NOMO-1 treated with dmso at 0.1 percent for 144 hours (cell line): ENCODE results near the gene GAPDHS.

Source experiments
- DNase-seq: peaks from one replicate; lab custom pipeline; 2025; ENCODE audit not compliant: unreplicated experiment; lab: John Stamatoyannopoulos, UW

The GAPDHS gene

DNA sequence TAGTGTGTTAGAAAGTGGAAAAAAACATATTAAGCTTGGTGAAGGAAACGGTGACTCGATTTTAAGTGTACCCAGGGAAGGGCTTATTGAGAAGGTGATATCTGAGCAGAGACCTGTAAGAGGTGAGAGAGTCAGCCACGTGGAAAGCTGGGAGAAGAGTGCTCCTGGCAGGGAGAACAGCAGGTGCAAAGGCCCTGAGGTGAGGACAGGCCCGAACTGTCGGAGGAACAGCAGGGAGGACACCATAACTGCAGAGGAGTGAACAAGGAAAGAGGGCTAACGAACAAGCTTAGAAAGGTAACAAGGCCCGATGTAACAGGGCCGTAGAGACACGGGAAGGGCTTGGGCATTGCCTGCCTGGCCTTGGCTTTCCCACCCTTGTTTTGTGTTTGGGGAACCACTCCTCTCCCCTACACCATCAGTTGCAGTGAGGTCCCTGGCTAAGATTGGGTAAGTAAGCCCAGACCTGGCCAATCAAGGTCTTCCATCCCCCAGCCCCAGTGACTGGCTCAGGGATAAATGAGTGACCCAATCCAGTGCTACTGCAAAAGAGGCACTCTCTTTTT lies 22.9 kb downstream of the GAPDHS start:
- no peak for DNase-seq

DNA sequence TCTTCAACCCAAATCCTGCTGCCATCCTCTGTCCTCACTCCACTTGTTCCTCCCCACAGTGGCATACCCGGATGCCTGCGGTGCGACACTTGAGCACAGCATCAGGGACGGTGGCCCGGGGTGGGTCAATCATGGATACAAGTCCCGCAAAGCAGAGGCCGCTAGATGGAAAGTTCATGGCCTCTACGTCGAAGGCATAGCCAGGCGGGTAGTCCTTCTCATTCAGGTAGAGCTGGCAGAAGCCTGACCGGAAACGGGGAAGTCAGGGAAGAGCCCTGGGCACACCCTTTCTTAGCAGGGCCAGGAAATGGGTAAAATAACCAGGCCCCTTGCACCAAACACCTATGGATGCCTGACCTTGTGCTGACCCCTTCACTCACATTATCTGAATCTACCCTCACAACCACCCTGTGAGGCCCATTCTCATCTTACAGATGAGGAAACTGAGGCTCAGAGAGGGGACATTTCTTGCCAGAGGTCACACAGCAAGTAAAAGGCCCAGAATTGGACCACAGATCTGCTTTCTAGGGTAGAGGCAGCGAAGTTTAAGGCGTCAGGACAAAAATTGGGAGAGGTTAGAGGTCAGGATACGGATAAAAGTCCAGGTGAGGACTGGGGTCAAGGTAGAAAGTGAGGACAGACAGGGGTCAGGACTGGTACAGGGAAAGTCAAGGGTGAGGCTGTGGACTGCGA lies 23.7 kb downstream of the GAPDHS start:
- no peak for DNase-seq

- no peak for DNase-seq
These were observed 24.5 kb downstream of the GAPDHS start for GRCh38 chr19:35557539-35558399.

- no peak for DNase-seq
These were observed 25.4 kb downstream of the GAPDHS start for GRCh38 chr19:35558400-35559280.

- no peak for DNase-seq
These were observed 26.0 kb downstream of the GAPDHS start for GRCh38 chr19:35559281-35559659.

DNA sequence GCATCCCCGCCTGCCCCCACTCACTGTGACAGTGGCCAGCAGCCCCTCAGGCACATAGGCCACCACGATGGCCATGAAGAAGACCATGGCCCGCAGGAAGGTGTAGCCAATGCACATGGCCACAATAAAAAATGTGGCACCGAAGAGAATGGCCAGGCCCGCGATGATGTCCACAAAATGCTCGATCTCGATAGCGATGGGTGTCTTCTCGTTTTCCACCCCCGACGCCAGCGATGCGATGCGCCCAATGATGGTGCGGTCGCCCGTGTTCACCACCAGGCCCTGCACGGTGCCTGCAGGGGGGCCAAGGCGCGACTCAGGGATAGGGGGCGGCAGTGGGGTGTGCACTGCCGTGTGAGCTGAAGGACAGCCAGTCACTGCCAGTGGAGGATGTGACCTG lies 26.5 kb downstream of the GAPDHS start:
- no peak for DNase-seq

- DNase-seq, result no peak
These were observed 27.0 kb downstream of the GAPDHS start for GRCh38 chr19:35560271-35560670.

GRCh38 chr19:35560677-35561076 lies 27.4 kb downstream of the GAPDHS start:
- no peak for DNase-seq

GRCh38 chr19:35561436-35561835 lies 28.2 kb downstream of the GAPDHS start:
- DNase-seq, result no peak

DNA sequence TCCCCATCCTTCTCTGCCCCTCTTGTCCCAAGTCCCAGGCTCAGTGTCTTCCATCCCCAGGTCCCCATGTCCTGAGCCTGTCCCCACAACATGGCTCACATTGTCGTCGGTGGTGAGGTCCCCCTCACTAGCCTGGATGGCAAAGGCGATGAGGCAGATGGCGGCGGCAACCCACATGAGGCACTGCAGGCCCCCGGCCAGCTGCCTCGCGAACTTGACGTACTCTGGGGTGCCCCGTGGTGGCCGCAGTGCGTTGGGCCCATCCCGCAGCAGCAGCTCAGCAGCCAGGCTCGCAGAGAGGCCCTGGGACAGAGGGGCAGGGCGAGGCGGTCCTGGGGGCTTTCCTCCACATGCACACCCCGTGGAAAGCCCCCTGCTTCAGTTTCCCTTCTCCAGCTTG lies 29.1 kb downstream of the GAPDHS start:
- DNase-seq, result no peak

DNA sequence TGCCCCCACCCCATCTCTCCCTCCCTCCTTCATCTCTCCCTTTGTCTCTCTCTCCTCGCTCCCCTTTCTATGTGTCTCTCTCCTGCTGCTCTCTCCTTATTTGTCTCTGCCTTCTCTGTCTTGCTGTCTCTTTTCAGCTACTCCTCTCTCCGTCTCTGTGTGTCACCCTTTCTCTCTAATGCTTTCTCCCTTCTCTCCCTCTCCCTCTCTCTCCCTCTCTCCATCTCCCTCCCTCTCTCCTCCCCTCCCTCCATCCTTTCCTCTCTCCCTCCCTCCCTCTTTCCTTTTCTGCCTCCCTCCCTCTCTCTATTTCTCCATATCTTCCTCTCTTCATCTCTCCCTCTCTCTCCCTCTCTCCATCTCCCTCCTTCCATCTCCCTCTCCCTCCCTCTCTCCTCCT lies 29.5 kb downstream of the GAPDHS start:
- DNase-seq, result no peak

GRCh38 chr19:35563207-35563829 lies 30.1 kb downstream of the GAPDHS start, which contains the start of gene ATP4A:
Gene ATP4A, minus strand, starts transcription at chr19:35563658. Its CDS starts 29 bp downstream, at chr19:35563629.
- DNase-seq, result no peak

GRCh38 chr19:35565016-35565856 lies 32.0 kb downstream of the GAPDHS start:
- no peak for DNase-seq

- no peak for DNase-seq
These were observed 33.5 kb downstream of the GAPDHS start for GRCh38 chr19:35566738-35567137.

DNA sequence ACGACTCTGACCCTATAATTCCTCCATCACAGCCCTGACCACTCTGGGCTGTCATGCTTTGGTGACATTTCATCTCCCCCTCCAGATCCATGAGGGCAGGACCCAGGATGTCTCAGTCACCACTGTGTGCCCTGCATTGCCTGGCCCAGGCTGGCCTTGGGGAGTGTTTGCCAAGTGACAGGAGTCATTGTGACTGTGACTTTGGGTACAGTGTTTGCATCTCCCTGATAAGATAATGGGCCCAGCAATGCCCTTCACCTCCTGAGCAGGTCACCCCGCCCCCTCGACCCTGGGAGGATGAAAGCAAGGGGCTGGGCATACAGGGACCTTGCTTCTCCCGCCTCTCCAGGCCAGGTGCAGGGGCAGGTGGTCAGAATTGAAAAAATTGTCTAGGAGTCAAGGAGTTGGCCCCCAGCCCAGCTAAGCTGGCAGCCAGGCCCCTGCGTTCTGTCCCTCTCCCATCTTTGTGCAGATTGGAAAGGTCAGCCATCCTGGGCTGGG lies 36.1 kb downstream of the GAPDHS start:
- DNase-seq, result no peak

- no peak for DNase-seq
These were observed 38.2 kb downstream of the GAPDHS start for GRCh38 chr19:35571406-35571965.

DNA sequence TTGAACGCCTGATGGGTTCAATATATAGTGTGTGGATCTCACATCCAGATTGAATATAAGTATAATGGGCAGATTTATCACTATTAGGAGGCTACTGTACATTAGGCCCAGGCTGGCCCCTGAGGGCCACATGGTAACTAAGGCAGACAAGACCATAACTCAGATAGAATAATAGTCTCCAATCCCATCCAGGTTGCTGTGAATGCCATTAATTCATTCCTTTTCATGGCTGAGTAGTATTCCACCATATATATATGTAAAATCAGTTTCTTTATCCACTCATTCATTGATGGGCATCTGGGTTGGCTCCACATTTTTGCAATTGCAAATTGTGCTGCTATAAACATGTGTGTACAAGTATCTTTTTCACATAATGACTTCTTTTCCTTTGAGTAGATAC lies 44.7 kb downstream of the GAPDHS start:
- DNase-seq, result no peak

GRCh38 chr19:35578707-35579106 lies 45.5 kb downstream of the GAPDHS start:
- no peak for DNase-seq

- no peak for DNase-seq
These were observed 49.5 kb downstream of the GAPDHS start for GRCh38 chr19:35582760-35583159.
